ENCODE data around the gene OTOP2. TPM values are rescaled to one million over a fixed set of nuclear protein-coding genes. Genes with fewer than 3 reads are reported as not detected.
A peak's percentile ranks its signal among the peaks of the same experiment; 100 is the strongest.

The OTOP2 gene
- total RNA-seq, 2 donors from 2014 or later, result 5.7 to 18.4 TPM

DNA sequence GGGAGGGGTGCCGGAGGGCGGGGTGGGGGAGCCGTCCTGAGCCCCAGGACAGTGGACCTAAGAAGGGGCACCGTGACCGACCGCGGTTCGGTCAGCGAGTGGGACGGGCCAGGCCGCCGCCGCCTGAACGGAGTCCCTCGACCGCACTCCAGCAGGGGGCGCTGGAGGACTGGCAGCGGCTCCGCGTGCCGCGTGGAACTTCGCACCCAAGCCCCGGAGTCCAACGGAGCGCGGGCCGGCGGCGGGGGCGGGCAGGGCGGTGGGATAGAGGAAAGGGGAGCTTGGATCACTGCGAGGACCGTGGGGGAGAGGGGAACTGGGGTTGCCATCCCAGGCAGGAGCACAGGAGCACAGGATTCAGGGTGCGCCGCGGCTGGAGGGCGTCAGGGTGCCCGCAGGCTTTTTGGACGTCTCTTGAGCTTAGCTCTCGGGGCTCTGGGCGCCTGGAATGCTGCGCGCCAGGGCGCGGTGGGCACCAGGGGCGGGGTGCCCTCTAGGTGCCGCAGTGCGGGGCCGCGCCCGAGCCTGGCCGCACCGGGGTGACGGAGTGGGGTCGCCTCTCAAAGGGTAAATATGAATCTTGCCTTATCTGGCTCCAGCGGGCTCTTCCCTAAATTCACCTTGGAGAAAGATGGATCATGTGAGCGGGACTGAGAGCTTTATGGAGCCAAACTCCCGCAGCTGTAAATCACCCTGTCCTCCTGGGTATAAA is 379 bp upstream of the OTOP2 start:
- Histone ChIP-seq H3K36me3 (no peaks in the 10 kb centered on the region), H3K4me1 (peaks cover 12% of the 10 kb centered on the region), H3K9ac (ENCODE audit: low read depth in 2 of 2, low read length in 2 of 2) (no peak overlapping the region), H3K27ac (no peak overlapping the region), H3K27me3 (peaks cover 70% of the 10 kb centered on the region), H3K9me3 (no peaks in the 10 kb centered on the region), H3K4me3 (peak overlapping the region; percentile 20)
- TF ChIP-seq, protein P1, sequence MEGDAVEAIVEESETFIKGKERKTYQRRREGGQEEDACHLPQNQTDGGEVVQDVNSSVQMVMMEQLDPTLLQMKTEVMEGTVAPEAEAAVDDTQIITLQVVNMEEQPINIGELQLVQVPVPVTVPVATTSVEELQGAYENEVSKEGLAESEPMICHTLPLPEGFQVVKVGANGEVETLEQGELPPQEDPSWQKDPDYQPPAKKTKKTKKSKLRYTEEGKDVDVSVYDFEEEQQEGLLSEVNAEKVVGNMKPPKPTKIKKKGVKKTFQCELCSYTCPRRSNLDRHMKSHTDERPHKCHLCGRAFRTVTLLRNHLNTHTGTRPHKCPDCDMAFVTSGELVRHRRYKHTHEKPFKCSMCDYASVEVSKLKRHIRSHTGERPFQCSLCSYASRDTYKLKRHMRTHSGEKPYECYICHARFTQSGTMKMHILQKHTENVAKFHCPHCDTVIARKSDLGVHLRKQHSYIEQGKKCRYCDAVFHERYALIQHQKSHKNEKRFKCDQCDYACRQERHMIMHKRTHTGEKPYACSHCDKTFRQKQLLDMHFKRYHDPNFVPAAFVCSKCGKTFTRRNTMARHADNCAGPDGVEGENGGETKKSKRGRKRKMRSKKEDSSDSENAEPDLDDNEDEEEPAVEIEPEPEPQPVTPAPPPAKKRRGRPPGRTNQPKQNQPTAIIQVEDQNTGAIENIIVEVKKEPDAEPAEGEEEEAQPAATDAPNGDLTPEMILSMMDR (IDR thresholded peaks at IDR 0.05), result peak; percentile 86
- intact Hi-C loops (cut with DNase I), result loop anchor here (2.0 kb wide), 1 partner anchor 31 kb away; no protein-coding TSS in a partner anchor
- peak; percentile 73 for DNase-seq

DNA sequence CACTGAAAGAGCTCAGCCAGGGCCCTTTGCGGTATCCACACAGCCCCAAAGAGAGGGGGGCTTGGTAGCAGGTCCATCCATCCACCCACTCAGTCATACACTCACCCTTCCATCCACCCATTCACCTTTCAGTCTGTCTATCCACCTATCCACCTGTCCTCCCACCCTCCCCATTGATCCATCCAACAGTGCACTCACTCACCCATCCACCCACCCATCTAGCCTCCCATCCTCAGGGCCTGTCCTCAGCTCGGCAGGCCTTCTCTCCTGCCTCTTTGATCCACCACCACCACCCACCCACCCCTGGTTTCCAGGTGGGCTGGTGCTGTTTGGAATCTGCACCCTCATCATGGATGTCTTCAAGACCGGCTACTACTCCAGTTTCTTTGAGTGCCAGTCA is 1.2 kb downstream of the OTOP2 start:
- H3K9ac ChIP-seq (ENCODE audit: low read depth in 2 of 2, low read length in 2 of 2), result no peak overlapping the region
- H3K27ac ChIP-seq, result no peak overlapping the region
- no peak overlapping the region for H3K4me3 ChIP-seq
- no peaks in the 10 kb centered on the region for H3K9me3 ChIP-seq
- H3K27me3 ChIP-seq, result peaks cover 57% of the 10 kb centered on the region
- H3K4me1 ChIP-seq, result peaks cover 12% of the 10 kb centered on the region
- H3K36me3 ChIP-seq, result no peaks in the 10 kb centered on the region
- TF ChIP-seq, protein P1 (IDR thresholded peaks at IDR 0.05), result no peak
- no peak for DNase-seq
- intact Hi-C loops (cut with DNase I), result loop anchor here (2.0 kb wide), 1 partner anchor 30 kb away; no protein-coding TSS in a partner anchor

DNA sequence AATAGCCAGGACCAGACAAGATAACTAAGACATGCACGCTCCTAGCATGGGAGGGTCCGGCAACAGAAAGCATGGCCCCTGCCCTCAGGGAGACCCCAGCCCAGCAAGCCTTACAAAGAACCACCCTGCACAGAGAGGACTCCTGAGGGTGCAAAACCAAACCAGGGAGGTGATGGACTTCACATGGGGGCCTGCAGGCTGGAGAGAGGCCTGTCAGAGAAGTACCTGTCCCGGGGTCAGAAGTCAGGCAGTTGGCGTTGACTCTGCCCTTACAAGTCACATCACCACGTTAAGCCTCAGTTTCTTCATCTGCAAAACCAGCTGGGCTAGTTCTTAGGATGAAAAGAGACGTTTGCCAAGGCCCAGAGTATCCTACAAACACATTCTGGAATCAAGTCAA is 4.7 kb downstream of the OTOP2 start:
- no peak for DNase-seq
- no peaks in the 10 kb centered on the region for H3K9me3 ChIP-seq
- no peak overlapping the region for H3K27ac ChIP-seq
- TF ChIP-seq, protein P1 (IDR thresholded peaks at IDR 0.05), result no peak
- H3K36me3 ChIP-seq, result no peaks in the 10 kb centered on the region
- H3K4me1 ChIP-seq, result peaks cover 4% of the 10 kb centered on the region
- no peak overlapping the region for H3K4me3 ChIP-seq
- intact Hi-C loops (cut with DNase I), result no loop called here
- H3K27me3 ChIP-seq, result peaks cover 27% of the 10 kb centered on the region
- H3K9ac ChIP-seq (ENCODE audit: low read depth in 2 of 2, low read length in 2 of 2), result no peak overlapping the region

DNA sequence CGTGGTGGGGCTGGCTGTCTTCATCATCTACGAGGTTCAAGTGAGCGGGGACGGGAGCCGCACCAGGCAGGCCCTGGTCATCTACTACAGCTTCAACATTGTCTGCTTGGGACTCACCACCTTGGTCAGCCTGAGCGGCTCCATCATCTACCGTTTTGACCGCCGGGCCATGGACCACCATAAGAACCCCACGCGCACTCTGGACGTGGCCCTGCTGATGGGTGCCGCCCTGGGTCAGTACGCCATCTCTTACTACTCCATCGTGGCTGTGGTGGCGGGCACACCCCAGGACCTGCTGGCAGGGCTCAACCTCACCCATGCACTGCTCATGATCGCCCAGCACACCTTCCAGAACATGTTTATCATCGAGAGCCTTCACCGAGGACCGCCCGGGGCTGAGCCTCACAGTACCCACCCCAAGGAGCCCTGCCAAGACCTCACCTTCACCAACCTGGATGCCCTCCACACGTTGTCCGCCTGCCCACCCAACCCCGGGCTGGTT is 6.5 kb downstream of the OTOP2 start:
- H3K4me3 ChIP-seq, result no peak overlapping the region
- TF ChIP-seq, protein P1 (IDR thresholded peaks at IDR 0.05), result no peak
- DNase-seq, result no peak
- intact Hi-C loops (cut with DNase I), result no loop called here
- peaks cover 23% of the 10 kb centered on the region for H3K27me3 ChIP-seq
- no peaks in the 10 kb centered on the region for H3K36me3 ChIP-seq
- no peak overlapping the region for H3K27ac ChIP-seq
- no peaks in the 10 kb centered on the region for H3K9me3 ChIP-seq
- no peak overlapping the region for H3K9ac ChIP-seq (ENCODE audit: low read depth in 2 of 2, low read length in 2 of 2)
- no peaks in the 10 kb centered on the region for H3K4me1 ChIP-seq

DNA sequence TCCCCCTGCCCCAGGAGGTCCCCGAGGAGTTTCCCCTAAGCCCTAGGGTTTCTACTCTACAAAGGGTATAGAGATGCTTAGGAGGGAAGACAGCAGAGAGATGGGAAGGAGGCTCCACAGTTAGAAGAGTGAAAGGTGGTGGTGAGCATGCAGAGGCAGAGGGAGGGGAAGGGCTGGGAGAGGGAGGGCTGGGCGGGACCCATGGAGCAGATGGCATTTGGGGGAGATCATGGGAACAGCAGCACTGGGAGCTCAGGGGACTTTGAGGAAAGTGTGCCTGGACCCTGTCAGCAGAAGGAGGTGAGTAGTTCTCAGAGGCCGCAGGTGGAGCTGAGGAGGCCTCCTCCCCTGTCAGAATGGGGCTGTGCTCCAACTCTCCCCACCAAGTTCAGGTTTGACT is 11.0 kb downstream of the OTOP2 start:
- intact Hi-C loops (cut with DNase I), result no loop called here
- Histone ChIP-seq H3K9me3 (no peaks in the 10 kb centered on the region), H3K9ac (ENCODE audit: low read depth in 2 of 2, low read length in 2 of 2) (no peak overlapping the region), H3K36me3 (no peaks in the 10 kb centered on the region), H3K27me3 (peaks cover 29% of the 10 kb centered on the region), H3K4me3 (no peak overlapping the region), H3K27ac (no peak overlapping the region), H3K4me1 (no peaks in the 10 kb centered on the region)
- DNase-seq, result no peak
- TF ChIP-seq, protein P1 (IDR thresholded peaks at IDR 0.05), result no peak
